Mesenchymal stem cell (in vitro differentiated cells and primary cell): ENCODE results near the gene SRRM5.

Experiments used
- DNase-seq: peaks from one replicate; pipeline ENCODE4 v3.0.0-alpha.2; 2013
- H2AFZ ChIP-seq: one replicate; pipeline ENCODE4 v1.6.1; 2013; ENCODE audit warnings: low read depth, mild to moderate bottlenecking, control low read depth, inconsistent platforms, low read length, moderate library complexity
- H2AK5ac ChIP-seq: 2 replicates; pipeline ENCODE4 v1.6.1; 2013; ENCODE audit warnings: low read length, moderate library complexity, mild to moderate bottlenecking, inconsistent platforms; ENCODE audit not compliant: severe bottlenecking
- H2BK120ac ChIP-seq: one replicate; pipeline ENCODE4 v1.6.1; 2013; ENCODE audit warnings: low read depth, mild to moderate bottlenecking, inconsistent platforms, low read length, moderate library complexity
- H2BK12ac ChIP-seq, 2 experiments: one replicate each; pipeline ENCODE4 v1.6.1; 2013; ENCODE audit warnings: inconsistent platforms in 2 of 2, low read length in 2 of 2, mild to moderate bottlenecking in 2 of 2, moderate library complexity in 2 of 2, control low read depth in 1 of 2
- H2BK15ac ChIP-seq: one replicate; pipeline ENCODE4 v1.6.1; 2013; ENCODE audit warnings: mild to moderate bottlenecking, low read depth, inconsistent platforms; ENCODE audit not compliant: poor library complexity, severe bottlenecking
- H2BK5ac ChIP-seq: 2 replicates; pipeline ENCODE4 v1.6.1; 2013; ENCODE audit warnings: low read depth, mild to moderate bottlenecking, low read length, control low read depth, inconsistent platforms; ENCODE audit not compliant: poor library complexity, severe bottlenecking
- H3K14ac ChIP-seq, 2 experiments: one replicate each; pipeline ENCODE4 v1.6.1; 2013; ENCODE audit warnings: inconsistent platforms in 2 of 2, low read length in 2 of 2, control low read depth in 1 of 2, mild to moderate bottlenecking in 1 of 2, moderate library complexity in 1 of 2
- H3K18ac ChIP-seq, 2 experiments: one replicate each; pipeline ENCODE4 v1.6.1; 2013; ENCODE audit warnings: inconsistent platforms in 2 of 2, low read length in 2 of 2, control low read depth in 1 of 2, low read depth in 1 of 2, mild to moderate bottlenecking in 1 of 2
- H3K23ac ChIP-seq, 2 experiments: one replicate each; pipeline ENCODE4 v1.6.1; 2013; ENCODE audit warnings: inconsistent platforms in 2 of 2, low read length in 2 of 2, mild to moderate bottlenecking in 2 of 2, moderate library complexity in 2 of 2, control low read depth in 1 of 2
- H3K27ac ChIP-seq: 2 replicates; pipeline ENCODE4 v1.5.1; 2013; ENCODE audit warnings: mild to moderate bottlenecking, moderate library complexity, low read length, control low read depth, inconsistent platforms; ENCODE audit not compliant: poor library complexity, severe bottlenecking
- H3K27me3 ChIP-seq, 2 experiments: 2 replicates each; pipeline versions ENCODE4 v1.6.1 to v1.7.0; 2013; ENCODE audit warnings: low read length in 2 of 2, mild to moderate bottlenecking in 2 of 2, moderate library complexity in 2 of 2, control low read depth in 1 of 2, inconsistent platforms in 1 of 2; ENCODE audit not compliant: control insufficient read depth in 1 of 2, insufficient read depth in 1 of 2
- H3K36me3 ChIP-seq, 2 experiments: 2 replicates each; pipeline versions ENCODE4 v1.6.1 to v1.7.0; 2013; ENCODE audit warnings: low read length in 2 of 2, control low read depth in 1 of 2, inconsistent platforms in 1 of 2, low read depth in 1 of 2, mild to moderate bottlenecking in 1 of 2; ENCODE audit not compliant: insufficient read depth in 2 of 2, control insufficient read depth in 1 of 2
- H3K4ac ChIP-seq, 2 experiments: one replicate each; pipeline ENCODE4 v1.6.1; 2013; ENCODE audit warnings: inconsistent platforms in 2 of 2, low read length in 2 of 2, mild to moderate bottlenecking in 2 of 2, moderate library complexity in 2 of 2, control low read depth in 1 of 2, low read depth in 1 of 2
- H3K4me1 ChIP-seq: 2 replicates; pipeline ENCODE4 v1.6.1; 2013; ENCODE audit warnings: low read depth, low read length, control low read depth; ENCODE audit not compliant: control insufficient read depth, insufficient read depth
- H3K4me2 ChIP-seq: 2 replicates; pipeline ENCODE4 v1.6.1; 2013; ENCODE audit warnings: low read length, mild to moderate bottlenecking, inconsistent platforms; ENCODE audit not compliant: poor library complexity, severe bottlenecking
- H3K4me3 ChIP-seq, 2 experiments: 2 replicates each; pipeline versions ENCODE4 v1.5.1 to v1.7.0; 2013; ENCODE audit warnings: low read length in 2 of 2, mild to moderate bottlenecking in 2 of 2, control low read depth in 1 of 2, low read depth in 1 of 2; ENCODE audit not compliant: insufficient read depth in 1 of 2
- H3K79me1 ChIP-seq: replicated peaks from 2 replicates; pipeline ENCODE4 v1.6.1; 2013; ENCODE audit warnings: mild to moderate bottlenecking, control low read depth, low read length, inconsistent platforms; ENCODE audit not compliant: poor library complexity, severe bottlenecking
- H3K9ac ChIP-seq: 2 replicates; pipeline ENCODE4 v1.7.0; 2013; ENCODE audit warnings: mild to moderate bottlenecking, low read length, moderate library complexity
- H3K9me3 ChIP-seq: 2 replicates; pipeline ENCODE4 v1.7.0; 2013; ENCODE audit warnings: mild to moderate bottlenecking, low read length; ENCODE audit not compliant: control insufficient read depth
- H4K8ac ChIP-seq: one replicate; pipeline ENCODE4 v1.6.1; 2013; ENCODE audit warnings: inconsistent platforms, mild to moderate bottlenecking, low read length, moderate library complexity
- H4K91ac ChIP-seq: one replicate; pipeline ENCODE4 v1.6.1; 2013; ENCODE audit warnings: mild to moderate bottlenecking, low read length, inconsistent platforms
- WGBS: methylation state at CpG from one replicate; pipeline ENCODE4 v1.1.7; 2013; ENCODE audit warnings: mixed read lengths; 5-methylcytosine and 5-hydroxymethylcytosine counted together

Gene SRRM5

DNA sequence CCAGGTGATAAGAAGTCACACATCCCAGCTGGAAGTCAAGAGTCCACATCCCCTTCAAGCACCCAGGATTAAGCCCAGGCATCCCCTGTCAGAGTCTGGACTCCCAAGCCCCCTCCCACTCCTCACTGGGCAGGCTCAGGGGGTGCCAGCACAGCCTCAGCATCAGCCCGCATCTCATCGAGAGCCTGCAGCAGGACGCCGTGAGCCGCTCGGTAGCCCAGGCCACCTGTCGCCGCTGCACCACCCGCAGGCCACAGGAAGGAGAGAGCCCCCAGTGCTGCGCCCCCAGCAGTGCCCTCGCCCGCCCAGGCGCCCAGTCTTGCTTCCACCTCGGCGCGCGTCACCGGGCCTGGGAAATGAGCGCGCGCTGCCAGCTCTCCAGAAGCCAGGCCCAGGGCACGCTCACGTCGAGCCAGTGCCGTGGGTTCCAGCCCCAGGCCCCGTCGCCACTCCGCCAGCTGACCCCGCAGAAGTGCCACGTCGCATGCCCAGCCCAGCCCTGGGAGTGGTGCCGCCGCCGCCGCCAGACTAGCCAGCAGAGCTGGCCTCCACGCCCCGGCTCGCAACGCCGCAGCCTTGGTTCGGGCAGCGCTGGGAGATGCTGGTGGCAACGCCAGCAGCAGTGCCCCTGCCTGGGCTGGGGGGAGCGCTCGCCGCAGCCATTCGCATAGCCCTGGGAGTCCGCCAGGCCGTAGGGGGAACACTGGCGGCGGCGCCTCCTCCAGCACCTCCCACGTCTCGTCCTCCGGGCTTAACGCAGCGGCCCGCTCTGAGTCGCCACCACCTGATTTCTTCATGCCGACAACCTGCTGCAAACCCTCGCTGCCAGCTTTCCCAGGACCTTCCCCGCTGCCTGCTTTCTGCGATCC is 19.8 kb upstream of the SRRM5 start:
- Histone ChIP-seq H4K8ac (no peak overlapping the region), H3K27me3 (no peaks in the 10 kb centered on the region), H2AFZ (no peak overlapping the region), H3K36me3 (peaks cover 52 to 56% of the 10 kb centered on the region in 2 experiments), H3K4me3 (no peak overlapping the region), H3K27ac (no peak overlapping the region), H3K18ac (no peak overlapping the region), H3K4me2 (no peak overlapping the region), H2BK15ac (no peak overlapping the region), H3K9me3 (no peaks in the 10 kb centered on the region), H2BK5ac (no peak overlapping the region), H3K79me1 (peaks cover 28% of the 10 kb centered on the region), H3K4me1 (peaks cover 15% of the 10 kb centered on the region), H3K9ac (no peak overlapping the region), H2BK120ac (no peak overlapping the region), H2AK5ac (no peak overlapping the region), H3K23ac (no peak overlapping the region), H4K91ac (no peak overlapping the region), H3K4ac (no peak overlapping the region), H2BK12ac (no peak overlapping the region), H3K14ac (no peak overlapping the region)
- DNase-seq, result no peak
- WGBS, result 98% methylated on average over 63 of the region's 63 CpGs

DNA sequence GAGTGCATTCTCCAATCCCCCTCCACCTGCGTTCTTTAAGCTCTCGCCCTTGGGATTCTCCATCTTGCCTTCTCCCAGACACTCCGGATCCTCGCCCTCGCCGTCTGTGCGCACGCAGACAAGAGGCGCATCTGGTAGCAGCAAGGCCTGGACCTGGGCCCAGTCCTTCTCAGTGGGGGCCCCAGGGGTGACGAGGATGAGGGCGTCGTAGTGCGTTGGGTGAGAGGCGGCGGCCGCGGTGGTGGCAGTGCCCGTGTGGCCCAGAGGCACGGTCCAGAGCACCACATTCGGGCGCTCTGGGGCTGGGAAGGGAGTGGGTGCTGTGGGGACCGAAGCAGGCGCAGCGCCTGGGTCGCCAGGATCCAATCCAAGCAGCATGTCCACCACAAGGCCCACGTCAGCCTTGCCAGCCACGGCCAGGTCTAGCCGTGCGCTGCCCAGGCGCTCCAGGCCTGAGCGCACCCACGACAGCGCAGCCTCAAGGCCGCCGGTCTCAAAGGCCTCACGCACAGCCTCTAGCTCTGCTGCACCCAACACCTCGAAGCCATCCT is 19.0 kb upstream of the SRRM5 start:
- Histone ChIP-seq H3K9me3 (no peaks in the 10 kb centered on the region), H3K4me2 (no peak overlapping the region), H3K79me1 (peaks cover 31% of the 10 kb centered on the region), H3K23ac (no peak overlapping the region), H4K8ac (no peak overlapping the region), H3K4me3 (no peak overlapping the region), H2AK5ac (no peak overlapping the region), H3K36me3 (peaks cover 51 to 54% of the 10 kb centered on the region in 2 experiments), H4K91ac (no peak overlapping the region), H2AFZ (no peak overlapping the region), H2BK120ac (no peak overlapping the region), H2BK15ac (no peak overlapping the region), H3K18ac (no peak overlapping the region), H2BK5ac (no peak overlapping the region), H3K4ac (no peak overlapping the region), H2BK12ac (no peak overlapping the region), H3K9ac (peak overlapping the region; percentile 99), H3K27ac (no peak overlapping the region), H3K14ac (no peak overlapping the region), H3K4me1 (peaks cover 20% of the 10 kb centered on the region), H3K27me3 (no peaks in the 10 kb centered on the region)
- no peak for DNase-seq
- 98% methylated on average over 32 of the region's 37 CpGs for WGBS

DNA sequence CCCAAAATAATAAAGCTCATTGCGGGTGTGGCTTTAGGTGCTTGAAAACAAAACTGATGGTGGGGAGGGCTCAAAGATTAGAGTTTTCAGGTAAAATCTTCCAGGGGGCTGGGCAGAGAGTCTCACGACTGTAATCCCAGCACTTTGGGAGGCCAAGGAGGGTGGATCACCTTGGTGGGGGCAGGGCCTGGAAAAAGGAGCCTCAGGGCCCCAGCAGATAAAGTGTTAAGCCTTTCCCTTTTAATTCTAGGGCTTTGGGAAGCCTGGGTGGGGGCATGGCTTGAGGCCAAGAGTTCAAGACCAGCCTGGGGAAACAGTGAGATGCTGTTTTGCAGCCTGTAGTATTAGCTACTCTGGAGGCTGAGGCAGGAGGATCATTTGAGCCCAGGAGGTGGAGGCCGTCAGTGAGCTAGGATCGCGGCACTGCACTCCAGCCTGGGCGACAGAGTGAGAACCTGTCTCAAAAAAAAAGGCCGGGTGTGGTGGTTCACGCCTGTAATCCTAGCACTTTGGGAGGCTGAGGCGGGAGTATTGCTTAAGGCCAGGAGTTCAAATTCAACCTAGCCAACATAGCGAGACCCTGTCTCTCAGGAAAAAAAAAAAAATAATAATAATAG is 17.7 kb upstream of the SRRM5 start:
- Histone ChIP-seq H3K9ac (peak overlapping the region; percentile 99), H4K8ac (no peak overlapping the region), H3K18ac (no peak overlapping the region), H3K4me3 (peak overlapping the region; percentile 75 to 97), H3K79me1 (peaks cover 32% of the 10 kb centered on the region), H3K27ac (no peak overlapping the region), H3K4ac (no peak overlapping the region), H2BK5ac (no peak overlapping the region), H4K91ac (no peak overlapping the region), H3K9me3 (no peaks in the 10 kb centered on the region), H3K4me2 (peak overlapping the region; percentile 79), H3K4me1 (peaks cover 20% of the 10 kb centered on the region), H3K27me3 (no peaks in the 10 kb centered on the region), H2BK12ac (no peak overlapping the region), H3K23ac (no peak overlapping the region), H2BK120ac (no peak overlapping the region), H3K36me3 (peaks cover 54 to 55% of the 10 kb centered on the region in 2 experiments), H2AFZ (no peak overlapping the region), H2AK5ac (no peak overlapping the region), H3K14ac (no peak overlapping the region), H2BK15ac (no peak overlapping the region)
- no peak for DNase-seq
- 98% methylated on average over 8 of the region's 10 CpGs for WGBS
